GM12878 (cell line): Measurements from ENCODE around the gene ASIC1. TPM values are rescaled to one million over a fixed set of nuclear protein-coding genes. Genes with fewer than 3 reads are reported as not detected.

Experiments used
- ATAC-seq: fragments of 200-7000 bp; cut with Tn5 transposase; 3 replicates; pipeline ENCODE4 v1.9.1; 2020; ENCODE audit warnings: mild to moderate bottlenecking, moderate library complexity
- BruUV-seq: library from RNA; stranded (reverse); fragments of 400-500 nt; replicated peaks from 2 replicates; lab custom pipeline; 2021; lab: Mats Ljungman, UMichigan
- CTCF ChIA-PET: fragments of 300-600 bp; sonication (Branson Sonifier 250); formaldehyde crosslinking; extraction: SDS; loops from one replicate; lab custom pipeline; 2021; ENCODE audit warnings: inconsistent platforms; lab: Yijun Ruan, JAX
- POLR2A ChIA-PET: fragments of 350-600 bp; formaldehyde crosslinking; extraction: SDS; loops from one replicate; lab custom pipeline; 2021; ENCODE audit warnings: inconsistent platforms; lab: Charles Lee
- RAD21 ChIA-PET: fragments of 300-600 bp; sonication (Branson Sonifier 250); formaldehyde crosslinking; loops from one replicate; lab custom pipeline; 2023; ENCODE audit warnings: antibody characterized with exemption; ENCODE audit not compliant: unreplicated experiment; lab: Charles Lee
- SMC1A ChIA-PET: fragments of 300-600 bp; sonication (Branson Sonifier 250); formaldehyde crosslinking; loops from one replicate; lab custom pipeline; 2023; ENCODE audit not compliant: unreplicated experiment, uncharacterized antibody; lab: Charles Lee
- DNase-seq: peaks from one replicate; pipeline ENCODE4 v3.0.0-alpha.2; 2011; ENCODE audit warnings: low read depth, low spot score
- FAIRE-seq: peaks from 3 replicates; lab custom pipeline; 2011; peaks lifted over from hg19 to GRCh38; lab: Jason Lieb, UNC
- H2AFZ ChIP-seq: 2 replicates; pipeline ENCODE4 v1.6.0; 2011; ENCODE audit warnings: low read depth, low read length, control low read depth; ENCODE audit not compliant: control insufficient read depth
- H3K27ac ChIP-seq: 2 replicates; pipeline ENCODE4 v1.5.1; 2011; ENCODE audit warnings: control low read depth; ENCODE audit not compliant: control insufficient read depth, insufficient read depth
- H3K27me3 ChIP-seq, 2 experiments: replicated peaks in 1 of 2; 2 replicates each; pipeline versions ENCODE4 v1.6.0 to v1.6.1; 2011; ENCODE audit warnings: low read length in 1 of 2; ENCODE audit not compliant: control insufficient read depth in 2 of 2, insufficient read depth in 2 of 2
- H3K36me3 ChIP-seq, 2 experiments: 2 replicates each; pipeline ENCODE4 v1.5.1; 2011; ENCODE audit warnings: low read length in 1 of 2; ENCODE audit not compliant: control insufficient read depth in 2 of 2, insufficient read depth in 2 of 2
- H3K4me1 ChIP-seq: 2 replicates; pipeline ENCODE4 v1.6.1; 2011; ENCODE audit warnings: mild to moderate bottlenecking, low read length, moderate library complexity, mixed read lengths; ENCODE audit not compliant: control insufficient read depth, insufficient read depth
- H3K4me2 ChIP-seq: 2 replicates; pipeline ENCODE4 v1.6.0; 2011; ENCODE audit warnings: control low read depth; ENCODE audit not compliant: control insufficient read depth, insufficient read depth
- H3K4me3 ChIP-seq: fragments of 200-600 bp; sonication (generic); 2 replicates; pipeline ENCODE4 v1.5.1; 2016
- H3K79me2 ChIP-seq: 2 replicates; pipeline ENCODE4 v1.6.0; 2011; ENCODE audit warnings: low read length; ENCODE audit not compliant: control insufficient read depth, insufficient read depth
- H3K9ac ChIP-seq: 2 replicates; pipeline ENCODE4 v1.8.0; 2011; ENCODE audit warnings: low read length, control low read depth, mixed read lengths; ENCODE audit not compliant: control insufficient read depth, insufficient read depth
- H3K9me3 ChIP-seq: replicated peaks from 3 replicates; pipeline ENCODE4 v1.5.1; 2011; ENCODE audit warnings: mild to moderate bottlenecking, low read length; ENCODE audit not compliant: control insufficient read depth, insufficient read depth
- H4K20me1 ChIP-seq: 2 replicates; pipeline ENCODE4 v1.6.0; 2011; ENCODE audit not compliant: control insufficient read depth, insufficient read depth
- ASH2L ChIP-seq: fragments of 300-600, 200-600 bp; sonication (generic); IDR thresholded peaks from 2 replicates; pipeline ENCODE4 v1.6.1; 2017; ENCODE audit warnings: low read depth, mild to moderate bottlenecking, borderline replicate concordance
- FOS ChIP-seq: IDR thresholded peaks from 3 replicates; pipeline ENCODE4 v1.6.1; 2011; ENCODE audit warnings: borderline replicate concordance; ENCODE audit not compliant: insufficient read length; ENCODE audit errors: extremely low read depth
- FOXK2 ChIP-seq: fragments of 450-650 bp; IDR thresholded peaks from 2 replicates; pipeline ENCODE4 v1.6.1; 2017; ENCODE audit warnings: mild to moderate bottlenecking, moderate library complexity
- ZNF217 ChIP-seq: fragments of 450-650 bp; IDR thresholded peaks from 2 replicates; pipeline ENCODE4 v1.6.1; 2017; ENCODE audit warnings: antibody characterized with exemption, mild to moderate bottlenecking
- ZSCAN29 ChIP-seq: fragments of 450-650 bp; IDR thresholded peaks from 2 replicates; pipeline ENCODE4 v1.6.1; 2017; ENCODE audit warnings: mild to moderate bottlenecking, moderate library complexity
- WGBS: methylation state at CpG from one replicate; pipeline ENCODE4 v1.1.6; 2016; ENCODE audit warnings: low lambda C conversion rate; ENCODE audit not compliant: insufficient replicate concordance, insufficient coverage; ENCODE audit errors: missing lambda C conversion rate; 5-methylcytosine and 5-hydroxymethylcytosine counted together
- in situ Hi-C: fragments of 300-500 bp; cut with MboI; formaldehyde crosslinking; loops from 9 replicates; pipeline ENCODE4 v1.14.3; 2018; ENCODE audit warnings: mixed read lengths
- intact Hi-C: fragments of 100-400 bp; cut with micrococcal nuclease; formaldehyde crosslinking; loops from one replicate; pipeline ENCODE4 v1.14.2; 2022; ENCODE audit not compliant: unreplicated experiment
- polyA plus RNA-seq, 11 experiments: library from polyadenylated mRNA; depleted of rRNA in 4 of 11; unstranded in 6 of 11; stranded (reverse) in 5 of 11; fragments of >200 nt; fragmentation: Nextera tagmentation in 4 of 11; fragmentation: Illumina TruSeq in 1 of 11; extraction: Ambion mirVana in 4 of 11; extraction: Trizol in 1 of 11; gene quantifications; 1 replicate in 1 of 11; 2 replicates in 10 of 11; pipeline versions ENCODE4 v1.2.1 to v1.2.3, GENCODE V29; 2011 to 2016; ENCODE audit warnings: inconsistent platforms in 2 of 11, missing spikeins in 2 of 11, low read depth in 1 of 11
- total RNA-seq, 4 experiments: library from RNA; depleted of rRNA in 3 of 4; stranded (reverse); fragments of >200 nt in 3 of 4; fragmentation: Illumina TruSeq in 1 of 4; extraction: Trizol in 1 of 4; gene quantifications; 2 replicates each; pipeline versions ENCODE4 v1.2.1 to v1.2.3, GENCODE V29; 2013 to 2021
- TF ChIP-seq, protein P1 (sequence below), 3 experiments: IDR thresholded peaks in 2 of 3; conservative IDR thresholded peaks in 1 of 3; 2 replicates each; pipeline ENCODE4 v1.5.1; 2011; ENCODE audit warnings: low read depth in 3 of 3, low read length in 3 of 3, mild to moderate bottlenecking in 3 of 3, control low read depth in 2 of 3, moderate library complexity in 2 of 3, inconsistent platforms in 1 of 3, mixed read lengths in 1 of 3; ENCODE audit not compliant: control insufficient read depth in 2 of 3, insufficient read depth in 1 of 3; ENCODE audit errors: extremely low read depth in 1 of 3

ASIC1 gene
- total and polyA plus RNA-seq, 10 of the 15 experiments (the other 5 are each of a cell fraction or from before 2014, with no cell fraction given): 0.02 to 0.28 (median 0.21) TPM; not detected in 4

DNA sequence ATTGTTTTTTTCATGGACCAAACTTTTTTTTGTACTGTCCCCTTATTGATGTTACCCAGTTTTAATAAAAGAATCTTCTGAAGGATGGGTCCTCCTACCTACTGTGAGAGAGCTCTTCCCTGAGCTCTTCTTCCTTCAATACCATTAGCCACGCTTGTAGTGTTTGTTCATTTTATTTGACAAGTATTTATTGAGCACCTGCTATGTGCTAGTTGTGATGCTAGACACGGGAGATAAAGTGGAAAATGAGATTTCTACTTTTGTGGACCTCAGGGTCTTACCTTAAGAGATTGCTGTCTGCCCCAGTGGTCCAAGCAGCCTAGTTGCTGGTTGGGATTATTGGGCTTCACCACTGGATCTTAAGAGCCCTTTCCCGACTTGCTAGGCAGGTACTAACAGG, 43.2 kb downstream of the ASIC1 start:
- SMC1A ChIA-PET: no interaction called here
- Histone ChIP-seq H3K27me3 (no peaks in the 10 kb centered on the region), H3K9ac (no peak overlapping the region), H3K4me3 (no peak overlapping the region), H3K79me2 (no peaks in the 10 kb centered on the region), H3K4me2 (no peak overlapping the region), H3K27ac (no peak overlapping the region), H3K9me3 (no peaks in the 10 kb centered on the region), H4K20me1 (no peaks in the 10 kb centered on the region), H3K36me3 (peaks cover 23 to 29% of the 10 kb centered on the region in 2 experiments)
- no TSS peak for BruUV-seq
- RAD21 ChIA-PET: interaction anchor here (1.0 to 1.4 kb wide), 2 partner anchors 10 to 11 kb away, joined by 4 to 5 read pairs; partner anchors contain the start of gene COX14
- CTCF ChIA-PET: interaction anchor here (0.5 to 4.5 kb wide), 6 partner anchors 11 to 1167 kb away, joined by 3 to 40 read pairs (median 4); partner anchors contain the start of gene COX14
- WGBS: 92% methylated on average over 3 of the region's 3 CpGs
- intact Hi-C loops: no loop called here
- in situ Hi-C loops: no loop called here
- POLR2A ChIA-PET: no interaction called here
- ATAC-seq: no peak
- TF ChIP-seq FOXK2: no peak
- no peak for TF ChIP-seq FOS
- TF ChIP-seq ASH2L: no peak
- TF ChIP-seq ZNF217: no peak
- TF ChIP-seq, all 136 proteins: peak for 0
- DNase-seq (no peak), FAIRE-seq (no peak)
- H2AFZ ChIP-seq: no peak overlapping the region
- H3K4me1 ChIP-seq: no peaks in the 10 kb centered on the region

DNA sequence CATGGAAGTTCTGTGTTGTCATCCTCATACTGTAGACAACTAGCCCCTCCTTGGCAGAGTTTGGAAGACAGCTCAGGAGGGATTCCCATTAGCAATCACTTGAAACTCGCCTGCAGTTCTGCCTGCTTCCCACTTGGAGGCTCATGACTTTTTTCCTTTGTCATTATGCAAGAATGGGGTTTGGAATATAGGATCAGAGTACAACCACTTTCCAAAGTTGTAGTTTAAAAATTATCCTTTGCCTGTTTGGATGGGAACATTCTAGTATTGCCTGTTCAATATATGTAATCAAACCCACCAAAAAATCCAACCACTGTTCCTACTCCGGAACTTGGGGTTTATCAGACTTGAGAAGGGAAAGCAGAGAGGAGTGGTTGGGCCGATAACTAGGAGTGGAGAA, 44.3 kb downstream of the ASIC1 start:
- in situ Hi-C loops: no loop called here
- POLR2A ChIA-PET: interaction anchor here (0.5 to 0.6 kb wide), 2 partner anchors 12 to 25 kb away, joined by 3 read pairs; no protein-coding TSS in a partner anchor
- no peak for FAIRE-seq

More for the DNA sequence above, 44.3 kb downstream of the ASIC1 start:
- H3K79me2 ChIP-seq: no peaks in the 10 kb centered on the region
- no peak for ATAC-seq
- TF ChIP-seq, protein P1, sequence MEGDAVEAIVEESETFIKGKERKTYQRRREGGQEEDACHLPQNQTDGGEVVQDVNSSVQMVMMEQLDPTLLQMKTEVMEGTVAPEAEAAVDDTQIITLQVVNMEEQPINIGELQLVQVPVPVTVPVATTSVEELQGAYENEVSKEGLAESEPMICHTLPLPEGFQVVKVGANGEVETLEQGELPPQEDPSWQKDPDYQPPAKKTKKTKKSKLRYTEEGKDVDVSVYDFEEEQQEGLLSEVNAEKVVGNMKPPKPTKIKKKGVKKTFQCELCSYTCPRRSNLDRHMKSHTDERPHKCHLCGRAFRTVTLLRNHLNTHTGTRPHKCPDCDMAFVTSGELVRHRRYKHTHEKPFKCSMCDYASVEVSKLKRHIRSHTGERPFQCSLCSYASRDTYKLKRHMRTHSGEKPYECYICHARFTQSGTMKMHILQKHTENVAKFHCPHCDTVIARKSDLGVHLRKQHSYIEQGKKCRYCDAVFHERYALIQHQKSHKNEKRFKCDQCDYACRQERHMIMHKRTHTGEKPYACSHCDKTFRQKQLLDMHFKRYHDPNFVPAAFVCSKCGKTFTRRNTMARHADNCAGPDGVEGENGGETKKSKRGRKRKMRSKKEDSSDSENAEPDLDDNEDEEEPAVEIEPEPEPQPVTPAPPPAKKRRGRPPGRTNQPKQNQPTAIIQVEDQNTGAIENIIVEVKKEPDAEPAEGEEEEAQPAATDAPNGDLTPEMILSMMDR (IDR thresholded peaks at IDR 0.05 in 2 of 3, conservative IDR thresholded peaks at IDR 0.05 in 1 of 3; ENCODE audit: control insufficient read depth in 2 of 3, extremely low read depth in 1 of 3, insufficient read depth in 1 of 3, low read depth in 3 of 3, low read length in 3 of 3): 0 out of 6 replicates have a peak, but pooled peaks of 2 of the 3 experiments have one; percentile 8 to 9
- TF ChIP-seq ZSCAN29: no peak
- TF ChIP-seq, all 136 proteins: peak for 1
- CTCF ChIA-PET: interaction anchor here (1.1 to 4.5 kb wide), 4 partner anchors 10 to 74 kb away, joined by 3 to 40 read pairs (median 4); partner anchors contain the start of gene COX14
- H3K36me3 ChIP-seq: peaks cover 18 to 20% of the 10 kb centered on the region in 2 experiments
- WGBS: 81% methylated on average over 3 of the region's 3 CpGs
- H3K9me3 ChIP-seq: no peaks in the 10 kb centered on the region
- H3K9ac ChIP-seq: no peak overlapping the region
- H2AFZ ChIP-seq: no peak overlapping the region
- SMC1A ChIA-PET: interaction anchor here (1.4 to 1.5 kb wide), 2 partner anchors 8 to 14 kb away, joined by 3 to 8 read pairs; no protein-coding TSS in a partner anchor
- no peaks in the 10 kb centered on the region for H4K20me1 ChIP-seq
- H3K4me3 ChIP-seq: no peak overlapping the region
- intact Hi-C loops: no loop called here
- no peak for DNase-seq
- H3K27ac ChIP-seq: no peak overlapping the region
- no peaks in the 10 kb centered on the region for H3K4me1 ChIP-seq
- no peak overlapping the region for H3K4me2 ChIP-seq
- H3K27me3 ChIP-seq: no peaks in the 10 kb centered on the region
- no TSS peak for BruUV-seq
- RAD21 ChIA-PET: no interaction called here
